ENCODE results near the gene ANKRD26. TPM values are rescaled to one million over a fixed set of nuclear protein-coding genes. Genes with fewer than 3 reads are reported as not detected.
"Not testable (repeated sequence)": the region's sequence is repeated elsewhere in the genome, so short reads cannot be mapped to it uniquely, and the experiment has no call there.

ANKRD26 gene
- total and polyA plus RNA-seq, 4 donors: 0.81 to 5.9 (median 4.2) TPM

- TF ChIP-seq ZBTB33 (IDR thresholded peaks at IDR 0.05): no peak
- no peak for TF ChIP-seq JUND (IDR thresholded peaks at IDR 0.05)
- no peak for TF ChIP-seq SP1 (IDR thresholded peaks at IDR 0.05)
- no peak for TF ChIP-seq GABPA (IDR thresholded peaks at IDR 0.05 in 1 of 2, conservative IDR thresholded peaks at IDR 0.05 in 1 of 2)
- no peak for TF ChIP-seq TAF1 (conservative IDR thresholded peaks at IDR 0.05)
- no peak for TF ChIP-seq HNF4A (conservative IDR thresholded peaks at IDR 0.05)
- no peak for TF ChIP-seq NR2F2 (IDR thresholded peaks at IDR 0.05)
These were observed 35.2 kb downstream of the ANKRD26 start (continued) for GRCh38 chr10:27065084-27065483.

- no peak overlapping the region for H3K27ac ChIP-seq (ENCODE audit: low read depth in 1 of 2, low read length in 2 of 2)
- no peak overlapping the region for H3K4me3 ChIP-seq (ENCODE audit: low read depth in 1 of 3, low read length in 3 of 3)
- peaks cover 0 to 14% (median 5%) of the 10 kb centered on the region in 4 donors for H3K36me3 ChIP-seq (ENCODE audit: control insufficient read depth in 4 of 4, insufficient read depth in 3 of 4, low read depth in 1 of 4, low read length in 3 of 4)
- no peaks in the 10 kb centered on the region for H3K27me3 ChIP-seq (ENCODE audit: control insufficient read depth in 4 of 4, insufficient read depth in 4 of 4, low read length in 3 of 4)
- H3K9me3 ChIP-seq (ENCODE audit: control insufficient read depth in 4 of 4, low read length in 3 of 4): no peaks in the 10 kb centered on the region
- H3K4me1 ChIP-seq (ENCODE audit: control insufficient read depth in 4 of 4, insufficient read depth in 4 of 4, low read length in 3 of 4): no peaks in the 10 kb centered on the region
- H3K9ac ChIP-seq (ENCODE audit: low read depth in 1 of 2, low read length in 2 of 2): no peak overlapping the region
- TF ChIP-seq SP1 (IDR thresholded peaks at IDR 0.05): no peak
- no peak for TF ChIP-seq REST (IDR thresholded peaks at IDR 0.05)
- TF ChIP-seq MAX (IDR thresholded peaks at IDR 0.05): no peak
- TF ChIP-seq ATF3 (IDR thresholded peaks at IDR 0.05): no peak
- no peak for TF ChIP-seq GABPA (IDR thresholded peaks at IDR 0.05 in 1 of 2, conservative IDR thresholded peaks at IDR 0.05 in 1 of 2)
- TF ChIP-seq NR2F2 (IDR thresholded peaks at IDR 0.05): no peak
- TF ChIP-seq RXRA (IDR thresholded peaks at IDR 0.05): no peak
- TF ChIP-seq CTCF (IDR thresholded peaks at IDR 0.05; ENCODE audit: low read depth, low read length, missing input control): no peak
- no peak for TF ChIP-seq ZBTB33 (IDR thresholded peaks at IDR 0.05)
- TF ChIP-seq FOXA1 (IDR thresholded peaks at IDR 0.05): no peak
- no peak for TF ChIP-seq TAF1 (conservative IDR thresholded peaks at IDR 0.05)
- no peak for DNase-seq (ENCODE audit: low spot score)
These were observed 47.6 kb downstream of the ANKRD26 start for GRCh38 chr10:27052656-27053055.

GRCh38 chr10:27045247-27045646 lies 55.0 kb downstream of the ANKRD26 start:
- not testable (repeated sequence) for H3K9ac ChIP-seq (ENCODE audit: low read depth in 1 of 2, low read length in 2 of 2); H3K4me1 ChIP-seq (ENCODE audit: control insufficient read depth in 4 of 4, insufficient read depth in 4 of 4, low read length in 3 of 4); H3K27me3 ChIP-seq (ENCODE audit: control insufficient read depth in 4 of 4, insufficient read depth in 4 of 4, low read length in 3 of 4); H3K9me3 ChIP-seq (ENCODE audit: control insufficient read depth in 4 of 4, low read length in 3 of 4); H3K4me3 ChIP-seq (ENCODE audit: low read depth in 1 of 3, low read length in 3 of 3); H3K27ac ChIP-seq (ENCODE audit: low read depth in 1 of 2, low read length in 2 of 2); DNase-seq (ENCODE audit: low spot score); H3K36me3 ChIP-seq (ENCODE audit: control insufficient read depth in 4 of 4, insufficient read depth in 3 of 4, low read depth in 1 of 4, low read length in 3 of 4)
- 94% methylated on average over 4 of the region's 4 CpGs for WGBS

All from liver (tissue), 9 donors.